ENCODE results near the gene GSTK1.
"Not testable (repeated sequence)": the region's sequence is repeated elsewhere in the genome, so short reads cannot be mapped to it uniquely, and the experiment has no call there.

GSTK1 gene

DNA sequence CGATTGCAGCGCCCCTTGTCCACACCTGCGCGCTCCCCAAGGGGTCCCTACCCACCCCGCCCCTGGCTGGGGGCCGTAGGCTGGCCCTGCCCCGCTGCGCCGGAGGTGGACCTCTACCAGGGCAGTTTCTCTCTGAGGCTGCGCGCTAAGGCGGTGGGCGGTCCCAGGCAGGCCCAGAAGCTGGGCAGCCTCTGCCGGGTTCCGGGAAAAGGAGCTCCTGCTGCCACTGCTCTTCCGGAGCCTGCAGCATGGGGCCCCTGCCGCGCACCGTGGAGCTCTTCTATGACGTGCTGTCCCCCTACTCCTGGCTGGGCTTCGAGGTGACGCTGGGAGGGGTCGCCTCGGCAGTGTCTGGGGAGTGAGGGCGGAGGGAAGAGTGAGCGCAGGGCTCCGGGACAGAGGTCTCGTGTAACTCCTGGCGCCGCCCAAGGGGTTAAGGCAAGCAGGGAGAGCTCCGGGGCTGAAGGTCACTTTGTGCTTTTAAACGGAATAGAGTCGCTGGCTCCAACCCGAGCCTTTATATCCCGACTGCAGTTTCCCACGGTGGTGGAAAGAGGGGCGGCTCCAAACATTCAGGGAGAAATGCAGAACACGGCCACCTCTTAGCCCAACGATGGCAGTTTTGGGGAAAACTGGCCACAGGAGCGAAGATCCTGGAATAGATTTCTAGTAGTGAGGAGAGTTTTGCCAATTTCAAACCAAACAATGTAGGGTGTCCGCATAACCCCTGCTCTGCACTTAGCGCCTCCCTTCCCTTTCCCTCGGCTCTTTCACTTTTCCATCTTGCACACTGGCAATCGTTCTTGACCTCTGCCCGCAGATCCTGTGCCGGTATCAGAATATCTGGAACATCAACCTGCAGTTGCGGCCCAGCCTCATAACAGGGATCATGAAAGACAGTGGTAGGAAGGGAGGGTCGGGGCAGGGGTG is at the start of gene GSTK1:
GSTK1 (plus strand) TSS at position 176 of the 930 bp plus-strand sequence; CDS start at position 249, 73 bp downstream.
- peak; percentile 18 to 35 for DNase-seq

DNA sequence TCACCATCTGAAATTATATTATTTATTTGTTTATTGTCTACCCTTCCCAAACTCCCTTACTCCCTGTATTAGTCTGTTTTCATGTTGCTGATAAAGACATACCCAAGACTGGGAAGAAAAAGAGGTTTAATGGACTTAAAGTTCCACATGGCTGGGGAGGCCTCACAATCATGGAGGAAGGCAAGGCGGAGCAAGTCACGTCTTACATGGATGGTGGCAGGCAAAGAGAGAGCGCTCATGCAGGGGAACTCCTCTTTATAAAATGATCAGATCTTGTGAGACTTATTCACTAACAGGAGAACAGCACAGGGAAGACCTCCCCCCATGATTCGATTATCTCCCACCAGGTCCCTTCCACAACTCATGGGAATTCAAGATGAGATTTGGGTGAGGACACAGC is 49.8 kb upstream of the GSTK1 start:
- DNase-seq, result not testable (repeated sequence)

DNA sequence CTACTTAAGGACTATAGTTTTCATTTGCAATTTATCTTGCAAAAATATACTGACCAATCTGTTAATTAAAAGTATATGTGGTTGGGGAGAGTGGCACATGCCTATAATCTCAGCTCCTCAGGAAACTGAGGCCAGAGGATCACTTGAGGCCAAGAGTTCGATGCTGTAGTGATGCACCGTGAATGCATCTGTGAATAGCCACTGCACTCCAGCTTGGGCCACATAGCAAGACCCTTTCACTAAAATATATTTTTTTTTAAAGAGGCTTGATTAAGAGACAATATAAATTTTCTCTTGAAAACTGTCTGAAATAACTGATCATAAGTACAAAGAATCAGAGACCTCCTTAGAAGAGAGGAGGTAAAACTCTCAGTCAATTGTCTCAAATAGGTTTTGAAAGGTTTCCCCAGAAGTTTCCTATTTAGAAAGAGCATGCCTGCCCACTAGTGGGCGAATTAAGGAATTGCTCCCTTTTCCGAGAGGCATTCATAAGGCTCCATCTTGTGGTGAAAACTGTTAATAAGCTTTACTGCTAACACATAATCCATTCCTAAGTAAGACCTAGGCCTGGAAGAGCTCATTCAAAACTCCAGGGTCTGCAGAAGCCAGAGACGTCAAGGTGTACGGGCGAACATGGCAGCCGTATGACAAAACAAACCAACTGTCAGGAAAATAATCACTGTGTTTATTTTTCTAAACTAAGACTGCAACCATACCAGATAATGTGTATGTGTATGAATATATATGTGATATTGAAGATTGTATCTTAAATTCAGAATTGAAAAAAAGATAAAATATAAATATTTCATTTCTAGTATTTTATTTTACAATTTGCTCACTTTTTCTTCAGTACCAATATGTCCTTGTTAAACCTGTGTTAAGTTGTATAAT is 48.2 kb upstream of the GSTK1 start:
- DNase-seq, result peak in 1 of 2 experiments; percentile 20

DNA sequence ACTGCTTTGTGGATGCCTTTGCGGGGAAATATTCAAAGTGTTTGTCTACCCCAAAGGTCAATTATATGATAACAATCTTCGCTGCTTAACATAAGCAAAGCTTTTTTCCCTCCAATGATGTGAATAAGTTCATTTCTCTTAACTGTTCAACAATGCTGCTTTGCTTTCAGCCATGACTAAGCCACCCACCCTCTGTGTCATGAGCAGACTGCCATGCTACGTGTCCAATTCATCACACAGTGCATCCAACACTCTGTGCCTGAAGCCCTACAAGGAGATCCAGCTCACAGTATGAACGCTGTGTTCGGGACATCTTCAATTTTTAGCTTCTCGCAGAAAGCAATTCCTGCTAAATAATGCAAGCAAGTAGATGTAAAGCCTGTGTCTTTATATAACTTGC is 47.1 kb upstream of the GSTK1 start:
- no peak for DNase-seq

DNA sequence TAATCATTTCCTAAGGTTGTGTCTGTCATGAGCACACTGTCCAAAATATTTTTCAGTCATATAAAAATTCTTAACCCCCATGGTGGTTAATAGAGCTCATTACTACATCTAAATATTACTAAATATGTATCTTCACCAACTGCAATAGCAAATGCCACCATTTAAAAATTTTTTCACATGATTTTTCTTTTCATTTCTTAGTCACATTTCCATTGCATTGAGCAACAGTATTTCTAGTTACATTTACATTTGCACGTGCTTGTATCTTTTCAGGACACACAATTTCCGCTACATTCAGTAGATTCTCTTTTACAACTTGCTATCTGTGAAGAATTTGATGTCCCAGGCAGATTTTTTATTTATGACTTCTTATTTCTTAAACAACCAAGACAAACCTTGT is 46.6 kb upstream of the GSTK1 start:
- no peak for DNase-seq

DNA sequence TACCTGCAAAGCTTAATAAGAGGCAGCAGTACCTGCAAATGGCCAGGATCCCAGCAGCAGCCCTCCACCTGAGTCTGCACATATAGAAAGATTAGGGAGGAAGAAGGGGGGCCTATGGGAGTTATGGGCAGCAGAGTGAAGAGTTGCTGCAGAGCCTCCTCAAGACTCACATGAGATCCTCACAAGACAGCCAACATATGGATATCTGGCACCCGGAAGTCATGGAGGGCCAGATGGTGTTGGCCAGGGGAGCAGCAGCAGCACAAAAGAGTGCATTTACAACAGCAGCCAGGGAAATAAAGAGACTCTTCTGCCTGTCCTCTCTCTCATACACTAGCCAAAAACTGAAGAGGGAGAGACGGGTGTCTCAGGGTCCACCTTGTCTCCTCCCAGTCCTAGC is 45.4 kb upstream of the GSTK1 start:
- no peak for DNase-seq

DNA sequence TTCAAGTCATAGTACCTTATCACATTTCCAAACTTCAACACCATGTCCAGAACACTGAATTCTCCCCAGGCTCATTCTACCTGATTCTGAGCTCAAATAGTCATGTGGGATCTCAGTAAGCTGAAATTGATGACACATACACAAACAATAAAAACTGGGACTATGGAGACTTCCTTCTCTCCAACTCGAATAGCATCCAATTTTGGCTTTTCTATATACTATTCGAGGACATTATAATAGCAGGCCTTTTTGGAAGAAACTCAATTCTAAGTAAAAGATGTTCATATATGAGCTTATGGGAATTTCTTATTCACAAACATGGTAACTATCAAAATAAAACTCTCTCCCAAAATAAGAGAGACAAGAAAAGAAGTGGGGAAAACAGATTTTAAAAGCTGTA is 42.0 kb upstream of the GSTK1 start:
- DNase-seq, result no peak

DNA sequence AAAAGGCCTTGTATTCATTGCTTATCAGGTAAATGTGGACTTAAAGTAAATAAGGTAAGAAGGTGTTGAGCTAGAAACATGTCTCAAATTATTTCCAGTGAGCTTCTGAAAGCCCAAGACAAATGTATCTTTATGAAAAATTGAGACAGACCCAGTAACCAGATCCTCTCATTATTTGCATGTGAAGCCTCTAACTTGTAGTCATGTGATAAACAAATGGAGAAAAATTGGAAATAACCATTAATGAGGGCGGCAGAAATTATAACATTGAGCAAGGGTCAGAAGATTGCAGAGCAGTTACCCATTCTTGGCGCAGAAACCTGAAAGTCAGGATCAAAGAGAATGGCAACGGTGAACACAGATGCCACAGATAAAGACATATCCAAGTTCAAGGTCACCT is 41.5 kb upstream of the GSTK1 start, which contains the start of gene TAS2R40:
TAS2R40 (plus strand) TSS at position 301 of the 400 bp plus-strand sequence; CDS start at position 343, 42 bp downstream.
- no peak for DNase-seq

DNA sequence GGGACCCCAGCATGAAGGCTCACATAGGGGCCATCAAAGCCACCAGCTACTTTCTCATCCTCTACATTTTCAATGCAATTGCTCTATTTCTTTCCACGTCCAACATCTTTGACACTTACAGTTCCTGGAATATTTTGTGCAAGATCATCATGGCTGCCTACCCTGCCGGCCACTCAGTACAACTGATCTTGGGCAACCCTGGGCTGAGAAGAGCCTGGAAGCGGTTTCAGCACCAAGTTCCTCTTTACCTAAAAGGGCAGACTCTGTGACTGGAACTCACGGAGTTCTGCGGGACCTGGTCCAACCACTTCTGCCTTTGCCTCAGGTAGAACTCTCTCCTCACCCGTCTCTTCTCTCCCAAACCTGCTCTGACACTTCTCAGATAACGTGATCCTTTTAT is 40.5 kb upstream of the GSTK1 start:
- DNase-seq, result no peak

DNA sequence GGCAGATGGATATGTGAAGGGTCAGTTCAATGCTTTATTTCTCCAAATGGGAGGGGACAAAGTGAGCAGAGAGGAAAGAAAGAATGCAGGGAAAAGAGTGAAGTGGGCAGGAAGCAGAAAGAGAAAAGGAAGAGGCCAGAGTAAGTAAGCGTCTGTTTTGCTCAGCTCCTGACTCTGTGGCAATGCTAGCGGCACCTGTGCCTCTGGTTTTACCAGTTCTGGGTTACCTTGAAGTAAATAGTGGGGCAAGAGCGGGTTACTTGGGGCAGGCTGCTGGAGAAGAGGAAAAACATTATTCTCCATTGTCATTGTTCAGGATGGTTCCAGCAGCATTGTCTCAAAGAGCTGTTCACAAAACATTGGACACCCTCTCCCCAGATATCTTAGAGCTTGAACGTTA is 39.5 kb upstream of the GSTK1 start:
- DNase-seq, result no peak

DNA sequence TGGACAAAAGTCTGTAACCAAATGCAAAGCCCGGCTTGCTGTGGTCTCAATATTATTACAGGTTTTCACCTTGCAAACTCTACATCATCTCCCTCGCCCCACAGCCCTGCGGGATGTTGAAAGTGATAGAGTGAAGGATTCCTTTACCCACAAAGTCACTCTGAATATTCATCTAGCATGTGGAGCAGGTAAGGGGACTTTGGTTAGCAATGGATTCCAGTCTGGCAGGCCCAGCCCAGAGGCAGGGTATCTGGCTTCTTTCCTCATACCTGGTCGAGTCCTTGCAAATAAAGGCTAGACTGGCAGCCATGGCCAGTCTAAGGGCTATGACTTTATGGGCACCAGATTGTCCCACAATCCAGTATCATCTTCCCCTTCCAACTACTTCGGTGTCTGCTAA is 38.2 kb upstream of the GSTK1 start:
- DNase-seq, result no peak

DNA sequence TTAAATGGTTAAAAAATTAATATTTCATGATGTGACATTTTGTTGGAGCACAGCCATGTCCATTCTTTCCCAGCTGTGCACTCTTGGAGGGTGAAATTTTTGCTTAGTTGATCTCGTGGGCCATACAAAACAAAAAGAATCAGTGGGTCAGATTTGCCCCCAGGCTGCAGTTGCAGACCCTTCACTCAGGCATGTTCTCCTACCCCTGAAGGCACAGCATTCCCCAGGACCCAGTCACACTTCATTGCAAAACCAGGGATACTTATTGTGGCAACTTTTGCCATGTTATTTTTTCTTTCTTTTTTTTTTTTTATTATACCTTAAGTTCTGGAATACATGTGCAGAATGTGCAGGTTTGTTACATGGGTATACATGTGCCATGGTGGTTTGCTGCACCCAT is 35.4 kb upstream of the GSTK1 start:
- no peak for DNase-seq

DNA sequence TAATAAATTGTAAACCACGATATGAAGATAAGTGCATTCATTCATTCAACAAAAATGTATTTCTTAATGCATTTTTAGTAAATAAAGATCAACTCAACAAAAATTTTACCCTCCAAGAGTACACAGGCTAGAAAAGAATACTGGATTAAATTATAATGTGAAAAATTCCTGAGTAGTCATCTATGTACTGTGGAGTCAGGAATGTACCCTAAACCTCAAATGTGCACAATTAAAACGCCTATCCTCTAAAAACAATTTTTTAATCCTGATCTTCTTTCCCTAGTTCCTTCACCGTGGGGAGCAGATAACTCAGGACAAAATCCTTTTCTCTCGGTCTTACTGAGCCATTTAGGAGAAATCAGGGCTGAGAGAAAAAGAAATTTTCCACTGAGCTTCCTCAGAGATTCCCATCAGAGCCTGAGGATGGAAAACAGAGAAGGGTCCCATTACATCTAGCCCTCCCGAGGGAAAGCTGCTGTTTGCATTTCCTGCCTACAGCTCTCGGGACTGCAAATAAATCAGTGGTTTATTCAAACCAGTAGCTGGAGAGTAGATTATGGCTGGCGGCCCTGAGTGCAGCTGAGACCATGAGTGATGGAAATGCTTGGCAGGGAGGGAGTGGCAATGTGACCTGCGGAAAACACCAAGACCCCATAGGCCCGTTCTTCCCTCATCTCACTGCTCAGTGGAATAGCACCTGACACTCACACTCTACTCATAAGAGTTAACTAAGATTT is 34.0 kb upstream of the GSTK1 start:
- no peak for DNase-seq

DNA sequence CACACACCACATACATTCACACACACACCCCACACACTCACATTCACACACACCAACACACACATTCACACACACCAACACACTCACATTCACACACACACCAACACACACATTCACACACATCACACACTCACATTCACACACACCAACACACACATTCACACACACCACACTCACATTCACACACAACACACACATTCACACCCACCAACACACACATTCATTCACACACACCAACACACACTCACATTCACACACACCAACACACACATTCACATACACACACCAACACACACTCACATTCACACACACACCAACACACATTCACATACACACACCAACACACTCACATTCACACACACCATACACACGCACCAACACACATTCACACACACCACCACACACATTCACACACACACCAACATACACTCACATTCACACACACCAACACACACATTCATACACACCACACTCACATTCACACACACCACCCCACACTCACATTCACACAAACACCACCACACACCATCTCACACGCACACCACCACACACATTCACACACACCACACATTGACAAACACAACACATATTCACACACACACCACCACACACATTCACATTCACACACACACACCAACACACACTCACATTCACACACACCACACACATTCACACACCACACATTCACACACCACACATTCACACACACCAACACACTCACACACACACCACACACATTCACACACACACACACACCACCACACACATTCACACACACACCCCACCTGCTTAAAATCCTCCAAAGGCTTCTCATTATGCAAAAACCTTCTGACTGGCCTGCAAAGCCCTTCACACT is 32.4 kb upstream of the GSTK1 start:
- no peak for DNase-seq

DNA sequence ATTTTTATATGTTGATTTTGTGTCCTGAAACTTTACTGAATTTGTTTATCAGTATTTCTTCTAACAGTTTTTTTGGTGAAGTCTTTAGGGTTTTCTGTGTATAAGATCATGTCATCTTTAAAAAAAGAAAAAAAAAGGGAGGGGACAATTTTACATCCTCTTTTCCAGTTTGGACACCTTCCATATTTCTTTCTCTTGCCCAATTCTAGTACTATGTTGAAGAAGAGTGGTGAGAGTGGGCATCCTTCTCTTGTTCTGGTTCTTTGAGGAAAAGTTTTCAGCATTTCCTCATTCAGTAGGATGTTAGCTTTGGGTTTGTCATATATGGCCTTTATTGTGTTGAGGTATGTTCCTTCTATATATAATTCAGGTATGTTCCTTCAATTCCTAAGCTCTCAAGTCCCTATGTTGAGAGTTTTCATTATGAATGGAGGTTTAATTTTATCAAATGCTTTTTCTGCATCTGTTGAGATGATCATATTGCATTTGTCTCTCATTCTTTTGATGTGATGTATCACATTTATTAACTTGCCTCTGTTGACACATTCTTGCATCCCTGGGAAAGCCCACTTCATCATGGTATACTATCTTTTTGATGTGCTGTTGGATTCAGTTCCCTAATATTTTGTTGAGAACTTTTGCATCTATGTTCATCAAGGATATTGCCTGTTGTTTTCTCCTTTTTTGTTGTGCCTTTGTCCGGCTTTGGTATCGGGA is 29.3 kb upstream of the GSTK1 start:
- DNase-seq, result no peak

DNA sequence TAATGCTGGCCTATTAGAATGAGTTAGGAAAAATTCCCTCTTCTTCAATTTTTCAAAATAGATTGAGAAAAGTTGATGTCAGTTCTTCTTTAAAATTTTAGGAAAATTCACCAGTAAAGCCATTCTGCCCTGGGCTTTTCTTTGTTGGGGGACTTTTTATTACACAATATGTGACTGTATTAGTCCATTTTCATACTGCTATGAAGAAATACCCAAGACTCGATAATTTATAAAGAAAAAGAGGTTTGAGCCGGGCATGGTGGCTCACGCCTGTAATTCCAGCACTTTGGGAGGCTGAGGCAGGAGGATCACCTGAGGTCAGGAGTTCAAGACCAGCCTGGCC is 28.7 kb upstream of the GSTK1 start:
- no peak for DNase-seq

DNA sequence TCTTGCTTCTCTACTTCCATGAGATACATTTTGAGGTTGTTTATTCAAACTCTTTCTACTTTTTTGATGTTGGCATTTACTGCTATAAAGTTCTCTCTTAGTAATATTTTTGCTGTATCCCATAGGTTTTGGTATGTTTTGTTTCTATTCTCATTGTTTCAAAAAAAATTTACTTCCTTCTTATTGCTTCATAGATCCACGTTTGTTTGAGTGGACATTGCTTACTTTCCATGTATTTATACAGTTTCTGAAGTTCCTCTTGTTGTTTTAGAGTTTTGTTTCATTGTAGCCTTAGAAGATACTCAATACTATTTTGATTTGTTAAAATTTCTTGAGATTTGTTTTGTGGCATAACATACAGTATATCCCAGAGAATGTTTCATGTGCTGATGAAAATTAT is 27.7 kb upstream of the GSTK1 start:
- no peak for DNase-seq

DNA sequence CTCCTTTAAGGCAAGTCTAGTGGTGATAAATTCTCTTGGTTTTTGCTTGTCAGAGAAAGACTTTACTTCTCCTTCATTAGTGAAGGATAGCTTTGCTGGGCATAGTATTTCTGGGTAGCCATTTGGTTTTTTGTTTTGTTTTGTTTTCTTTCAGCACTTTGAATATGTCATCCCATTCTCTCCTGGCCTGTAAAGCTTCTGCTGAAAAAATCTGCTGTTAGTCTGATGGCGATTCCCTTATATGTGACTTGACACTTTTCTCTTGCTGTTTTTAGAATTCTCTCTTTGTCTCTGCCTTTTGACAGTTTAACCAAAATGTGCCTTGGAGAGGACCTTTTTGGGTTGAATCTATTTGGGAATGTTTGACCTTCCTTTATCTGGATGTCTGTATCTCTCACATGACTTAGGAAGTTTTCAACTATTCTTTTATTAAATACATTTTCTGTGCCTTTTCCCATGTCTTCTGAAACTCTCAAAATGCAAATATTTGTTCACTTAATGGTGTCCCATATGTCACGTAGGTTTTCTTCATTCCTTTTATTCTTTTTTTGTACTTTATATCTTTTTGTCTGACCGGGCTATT is 26.7 kb upstream of the GSTK1 start:
- no peak for DNase-seq

DNA sequence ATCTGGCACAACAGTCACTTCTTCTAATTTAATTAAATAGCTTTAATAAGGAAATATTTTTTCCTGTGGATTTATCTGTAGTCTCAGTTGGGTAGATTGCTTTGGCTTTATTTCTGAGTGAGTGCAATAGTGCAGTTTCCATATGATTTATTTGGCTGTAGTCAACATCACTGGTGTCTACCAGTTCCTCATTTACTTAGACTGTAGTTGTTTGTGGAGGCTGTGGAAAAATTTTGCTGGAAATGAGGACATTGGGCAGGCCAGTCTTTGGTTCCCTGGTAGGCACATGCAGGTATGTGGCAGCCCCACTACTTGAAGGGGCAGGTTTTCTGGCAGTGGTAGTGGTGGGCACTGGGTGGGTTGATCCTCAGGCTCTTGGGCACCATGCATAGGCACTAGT is 25.9 kb upstream of the GSTK1 start:
- no peak for DNase-seq

DNA sequence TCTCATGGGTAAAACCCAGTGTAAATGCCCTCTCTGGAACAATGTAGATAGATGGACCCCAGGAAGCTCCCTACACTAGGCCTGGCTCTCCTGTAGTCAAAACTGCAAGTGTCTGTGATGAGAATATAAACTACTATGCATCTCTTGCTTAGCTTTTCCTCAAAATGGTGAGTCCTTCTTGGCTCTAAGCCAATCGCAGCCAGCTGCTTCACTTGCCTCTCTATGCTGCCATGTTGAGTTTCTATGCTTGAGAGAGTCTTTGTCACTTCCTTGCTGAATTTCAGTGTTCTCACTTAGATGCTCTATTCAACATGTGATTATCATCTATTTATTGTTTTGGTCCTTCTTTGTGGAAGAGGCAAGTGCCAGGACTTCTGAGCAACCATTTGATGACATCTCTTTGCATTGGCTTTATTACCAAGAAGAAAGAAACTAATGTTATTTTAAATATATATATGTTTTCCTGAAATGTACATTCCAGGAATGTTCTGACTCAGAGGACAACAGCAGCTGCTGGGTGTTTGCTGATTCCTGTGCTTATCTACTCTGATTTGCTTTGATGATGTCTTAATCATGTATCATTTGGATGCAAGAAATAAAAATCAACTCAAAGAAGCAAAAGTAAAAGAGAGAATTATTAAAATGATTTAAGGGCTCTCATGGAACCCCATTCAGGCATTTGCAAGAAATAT is 24.8 kb upstream of the GSTK1 start:
- no peak for DNase-seq
